ENCODE data around the gene RALGAPA2. TPM values are rescaled to one million over a fixed set of nuclear protein-coding genes. Genes with fewer than 3 reads are reported as not detected.

Gene RALGAPA2
- total and polyA plus RNA-seq, 2 donors from 2014 or later, result 5.9 to 66.7 TPM

DNA sequence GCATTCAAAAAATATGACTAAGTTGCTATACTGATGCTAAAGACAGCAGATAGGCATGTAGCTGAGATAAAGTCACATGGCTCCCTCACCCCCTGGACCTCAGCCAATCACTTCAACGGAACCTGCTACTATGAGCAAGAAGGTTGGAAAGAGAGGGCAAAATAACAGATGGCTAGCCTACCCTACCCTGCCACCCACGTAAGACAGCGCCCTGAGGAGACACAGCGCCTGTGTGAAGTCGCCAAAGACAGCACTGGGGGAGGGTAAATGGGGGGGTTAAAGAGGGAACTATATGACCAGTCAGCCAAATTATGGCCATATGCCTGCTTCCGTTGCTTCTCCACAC is 163.2 kb downstream of the RALGAPA2 start:
- no peaks in the 10 kb centered on the region for H3K4me1 ChIP-seq (ENCODE audit: control insufficient read depth in 2 of 3, insufficient read depth in 2 of 3, low read depth in 1 of 3, low read length in 3 of 3)
- DNase-seq (no peak), FAIRE-seq (no peak)
- H3K27me3 ChIP-seq (ENCODE audit: control insufficient read depth, insufficient read depth, low read length), result no peaks in the 10 kb centered on the region
- no peaks in the 10 kb centered on the region for H3K9me3 ChIP-seq (ENCODE audit: control insufficient read depth in 2 of 3, insufficient read depth in 1 of 3, low read length in 3 of 3)
- H3K9ac ChIP-seq (ENCODE audit: low read length in 3 of 3), result no peak overlapping the region
- H3K4me3 ChIP-seq (ENCODE audit: low read length in 3 of 3), result no peak overlapping the region
- H3K27ac ChIP-seq (ENCODE audit: low read depth in 2 of 2, low read length in 2 of 2), result no peak overlapping the region
- H3K36me3 ChIP-seq (ENCODE audit: control insufficient read depth in 2 of 3, insufficient read depth in 3 of 3, low read length in 3 of 3), result peaks cover 0 to 2% (median 0%) of the 10 kb centered on the region in 3 donors
- intact Hi-C loops (cut with DNase I), result no loop called here
- TF ChIP-seq, protein P1, sequence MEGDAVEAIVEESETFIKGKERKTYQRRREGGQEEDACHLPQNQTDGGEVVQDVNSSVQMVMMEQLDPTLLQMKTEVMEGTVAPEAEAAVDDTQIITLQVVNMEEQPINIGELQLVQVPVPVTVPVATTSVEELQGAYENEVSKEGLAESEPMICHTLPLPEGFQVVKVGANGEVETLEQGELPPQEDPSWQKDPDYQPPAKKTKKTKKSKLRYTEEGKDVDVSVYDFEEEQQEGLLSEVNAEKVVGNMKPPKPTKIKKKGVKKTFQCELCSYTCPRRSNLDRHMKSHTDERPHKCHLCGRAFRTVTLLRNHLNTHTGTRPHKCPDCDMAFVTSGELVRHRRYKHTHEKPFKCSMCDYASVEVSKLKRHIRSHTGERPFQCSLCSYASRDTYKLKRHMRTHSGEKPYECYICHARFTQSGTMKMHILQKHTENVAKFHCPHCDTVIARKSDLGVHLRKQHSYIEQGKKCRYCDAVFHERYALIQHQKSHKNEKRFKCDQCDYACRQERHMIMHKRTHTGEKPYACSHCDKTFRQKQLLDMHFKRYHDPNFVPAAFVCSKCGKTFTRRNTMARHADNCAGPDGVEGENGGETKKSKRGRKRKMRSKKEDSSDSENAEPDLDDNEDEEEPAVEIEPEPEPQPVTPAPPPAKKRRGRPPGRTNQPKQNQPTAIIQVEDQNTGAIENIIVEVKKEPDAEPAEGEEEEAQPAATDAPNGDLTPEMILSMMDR (IDR thresholded peaks at IDR 0.05; ENCODE audit: borderline replicate concordance, extremely low read depth, insufficient read depth), result no peak

DNA sequence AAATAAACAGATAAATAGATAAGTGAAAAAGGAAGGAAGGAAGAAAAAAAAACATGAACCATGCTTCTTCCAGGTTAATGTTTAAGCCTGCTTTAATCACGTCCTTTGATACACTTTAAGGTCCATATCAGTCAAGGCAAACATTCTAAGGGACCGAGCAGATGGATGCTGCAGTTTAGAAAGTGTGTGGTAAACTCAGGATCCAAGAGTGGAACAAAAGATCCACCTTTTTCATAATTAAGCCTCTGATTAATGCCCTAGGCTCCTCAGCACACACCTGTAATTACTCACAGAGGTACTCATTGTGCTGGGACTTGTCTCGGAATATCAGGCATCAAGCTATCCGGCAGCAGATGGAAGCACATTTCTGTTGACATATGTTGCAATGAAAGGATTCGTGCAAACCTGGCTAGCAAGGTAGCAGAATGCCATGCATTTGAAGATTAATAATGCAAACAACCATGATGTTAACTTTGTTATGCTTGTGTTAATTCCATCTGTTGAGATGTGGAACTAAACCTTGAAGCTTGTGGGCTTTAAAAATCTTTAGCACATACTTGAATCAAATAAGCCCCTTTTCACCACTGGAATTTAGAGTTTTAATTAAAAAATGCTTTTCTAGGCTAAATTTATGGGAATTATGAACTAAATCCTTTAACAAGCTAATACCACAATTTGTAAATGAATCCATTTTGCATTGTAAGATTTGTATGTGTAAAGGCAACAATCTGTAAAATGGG is 163.7 kb downstream of the RALGAPA2 start:
- Histone ChIP-seq H3K27ac (ENCODE audit: low read depth in 2 of 2, low read length in 2 of 2) (no peak overlapping the region), H3K9ac (ENCODE audit: low read length in 3 of 3) (no peak overlapping the region), H3K9me3 (ENCODE audit: control insufficient read depth in 2 of 3, insufficient read depth in 1 of 3, low read length in 3 of 3) (no peaks in the 10 kb centered on the region), H3K27me3 (ENCODE audit: control insufficient read depth, insufficient read depth, low read length) (no peaks in the 10 kb centered on the region), H3K4me1 (ENCODE audit: control insufficient read depth in 2 of 3, insufficient read depth in 2 of 3, low read depth in 1 of 3, low read length in 3 of 3) (no peaks in the 10 kb centered on the region), H3K36me3 (ENCODE audit: control insufficient read depth in 2 of 3, insufficient read depth in 3 of 3, low read length in 3 of 3) (peaks cover 0 to 2% (median 0%) of the 10 kb centered on the region in 3 donors), H3K4me3 (ENCODE audit: low read length in 3 of 3) (no peak overlapping the region)
- TF ChIP-seq, protein P1 (IDR thresholded peaks at IDR 0.05; ENCODE audit: borderline replicate concordance, extremely low read depth, insufficient read depth), result no peak
- DNase-seq, result no peak
- intact Hi-C loops (cut with DNase I), result no loop called here
- no peak for FAIRE-seq

DNA sequence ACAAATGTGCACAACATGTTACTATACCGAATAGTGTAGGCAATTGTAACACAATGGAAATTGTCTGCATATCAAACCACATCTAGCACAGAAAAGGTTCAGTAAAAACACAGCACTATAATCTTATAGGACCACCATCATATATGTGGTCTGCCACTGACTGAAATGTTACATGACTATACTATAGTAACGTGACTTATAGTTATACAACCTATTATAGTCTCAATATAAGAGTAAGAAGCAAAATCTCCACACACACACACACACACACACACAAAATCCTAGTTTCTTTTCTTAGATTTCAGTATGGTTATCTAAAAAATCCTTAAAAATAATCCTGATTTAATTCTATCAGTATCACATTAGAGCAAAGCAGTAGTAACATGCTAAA is 164.6 kb downstream of the RALGAPA2 start:
- Histone ChIP-seq H3K27ac (ENCODE audit: low read depth in 2 of 2, low read length in 2 of 2) (no peak overlapping the region), H3K4me1 (ENCODE audit: control insufficient read depth in 2 of 3, insufficient read depth in 2 of 3, low read depth in 1 of 3, low read length in 3 of 3) (no peaks in the 10 kb centered on the region), H3K9me3 (ENCODE audit: control insufficient read depth in 2 of 3, insufficient read depth in 1 of 3, low read length in 3 of 3) (no peaks in the 10 kb centered on the region), H3K36me3 (ENCODE audit: control insufficient read depth in 2 of 3, insufficient read depth in 3 of 3, low read length in 3 of 3) (peaks cover 0 to 2% (median 0%) of the 10 kb centered on the region in 3 donors), H3K27me3 (ENCODE audit: control insufficient read depth, insufficient read depth, low read length) (no peaks in the 10 kb centered on the region), H3K4me3 (ENCODE audit: low read length in 3 of 3) (no peak overlapping the region), H3K9ac (ENCODE audit: low read length in 3 of 3) (no peak overlapping the region)
- intact Hi-C loops (cut with DNase I), result no loop called here
- TF ChIP-seq, protein P1 (IDR thresholded peaks at IDR 0.05; ENCODE audit: borderline replicate concordance, extremely low read depth, insufficient read depth), result no peak
- FAIRE-seq (no peak), DNase-seq (no peak)

Data from kidney (tissue), 14 donors.